ENCODE results near the gene CLDN5. TPM values are rescaled to one million over a fixed set of nuclear protein-coding genes. Genes with fewer than 3 reads are reported as not detected.

CLDN5 gene
- total RNA-seq, 1 experiment from 2014 or later = 0.44 TPM

- Histone ChIP-seq H2BK15ac (ENCODE audit: low read depth, low read length) (no peak overlapping the region), H3K56ac (ENCODE audit: insufficient read length, low read depth, low read length) (no peak overlapping the region), H2BK5ac (ENCODE audit: insufficient read length, low read length) (no peak overlapping the region), H3K14ac (ENCODE audit: insufficient read depth, low read length) (no peak overlapping the region), H2BK120ac (ENCODE audit: low read depth, low read length, poor library complexity, severe bottlenecking) (no peak overlapping the region), H3K27me3 (ENCODE audit: insufficient read depth, low read length) (no peaks in the 10 kb centered on the region), H2BK12ac (ENCODE audit: insufficient read length, low read depth, low read length) (no peak overlapping the region), H4K91ac (ENCODE audit: insufficient read length, low read depth, low read length) (no peak overlapping the region), H2BK20ac (ENCODE audit: low read depth, low read length, poor library complexity, severe bottlenecking) (no peak overlapping the region), H2AK5ac (ENCODE audit: insufficient read length, low read length) (no peak overlapping the region), H3K79me2 (ENCODE audit: insufficient read depth, low read length) (no peaks in the 10 kb centered on the region), H3K9me3 (ENCODE audit: control insufficient read depth, low read depth, low read length) (no peaks in the 10 kb centered on the region), H3K27ac (ENCODE audit: insufficient read length, low read depth, low read length) (no peak overlapping the region), H3K4me2 (ENCODE audit: insufficient read depth, insufficient read length, low read length) (no peak overlapping the region), H3K23ac (ENCODE audit: insufficient read length, low read depth, low read length) (no peak overlapping the region), H4K20me1 (ENCODE audit: control insufficient read depth, insufficient read depth, insufficient read length) (no peaks in the 10 kb centered on the region), H3K79me1 (ENCODE audit: insufficient read depth, low read depth, low read length, poor library complexity, severe bottlenecking) (no peaks in the 10 kb centered on the region), H4K5ac (ENCODE audit: insufficient read length, low read depth, low read length) (no peak overlapping the region), H3K4ac (ENCODE audit: low read depth, low read length) (no peak overlapping the region), H2AFZ (ENCODE audit: low read length) (no peak overlapping the region), H3K9ac (ENCODE audit: extremely low read depth, insufficient read length, low read length) (no peak overlapping the region), H4K8ac (replicated peaks; ENCODE audit: insufficient read length, low read depth, low read length) (no peak overlapping the region), H3T11ph (ENCODE audit: low read length) (no peak overlapping the region), H3K4me1 (ENCODE audit: insufficient read depth, low read length) (no peaks in the 10 kb centered on the region; the same call in 1 of the 2 replicates), H3K18ac (ENCODE audit: insufficient read length, low read depth, low read length) (no peak overlapping the region), H3K23me2 (ENCODE audit: insufficient read length, low read depth, low read length, poor library complexity, severe bottlenecking) (no peaks in the 10 kb centered on the region)
- Mint-ChIP-seq H3K4me3 (no peak overlapping the region), H3K27me3 (ENCODE audit: low read depth) (no peaks in the 10 kb centered on the region; the same call in 1 of the 2 replicates), H3K9me3 (no peaks in the 10 kb centered on the region), H3K36me3 (ENCODE audit: insufficient read depth in 1 of 3, low read depth in 3 of 3) (peaks cover 14 to 48% (median 28%) of the 10 kb centered on the region in 3 experiments), H3K27ac (no peak overlapping the region), H3K4me1 (peaks cover 9% of the 10 kb centered on the region in 2 experiments)
- WGBS (ENCODE audit: extremely low coverage, insufficient read length, low lambda C conversion rate) = no CpG with 5 or more reads among the region's 9 CpGs
- DNase-seq = peak; percentile 52
- TF ChIP-seq, protein P1, sequence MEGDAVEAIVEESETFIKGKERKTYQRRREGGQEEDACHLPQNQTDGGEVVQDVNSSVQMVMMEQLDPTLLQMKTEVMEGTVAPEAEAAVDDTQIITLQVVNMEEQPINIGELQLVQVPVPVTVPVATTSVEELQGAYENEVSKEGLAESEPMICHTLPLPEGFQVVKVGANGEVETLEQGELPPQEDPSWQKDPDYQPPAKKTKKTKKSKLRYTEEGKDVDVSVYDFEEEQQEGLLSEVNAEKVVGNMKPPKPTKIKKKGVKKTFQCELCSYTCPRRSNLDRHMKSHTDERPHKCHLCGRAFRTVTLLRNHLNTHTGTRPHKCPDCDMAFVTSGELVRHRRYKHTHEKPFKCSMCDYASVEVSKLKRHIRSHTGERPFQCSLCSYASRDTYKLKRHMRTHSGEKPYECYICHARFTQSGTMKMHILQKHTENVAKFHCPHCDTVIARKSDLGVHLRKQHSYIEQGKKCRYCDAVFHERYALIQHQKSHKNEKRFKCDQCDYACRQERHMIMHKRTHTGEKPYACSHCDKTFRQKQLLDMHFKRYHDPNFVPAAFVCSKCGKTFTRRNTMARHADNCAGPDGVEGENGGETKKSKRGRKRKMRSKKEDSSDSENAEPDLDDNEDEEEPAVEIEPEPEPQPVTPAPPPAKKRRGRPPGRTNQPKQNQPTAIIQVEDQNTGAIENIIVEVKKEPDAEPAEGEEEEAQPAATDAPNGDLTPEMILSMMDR (conservative IDR thresholded peaks at IDR 0.05) = peak; percentile 54
These were observed 20.3 kb downstream of the CLDN5 start for GRCh38 chr22:19503869-19504268.

Measured in H9 (cell line).